IMR-90 (cell line): Measurements from ENCODE around the gene BRD4. TPM values are rescaled to one million over a fixed set of nuclear protein-coding genes. Genes with fewer than 3 reads are reported as not detected.

Source experiments
- ATAC-seq: fragments of 200-7000 bp; cut with Tn5 transposase; 2 replicates; pipeline ENCODE4 v1.9.1; 2020; ENCODE audit warnings: low read depth, mild to moderate bottlenecking, moderate library complexity
- BruUV-seq: library from RNA; stranded (reverse); fragments of 400-500 nt; replicated peaks from 2 replicates; lab custom pipeline; 2021; lab: Mats Ljungman, UMichigan
- CTCF ChIA-PET: fragments of 300-600 bp; formaldehyde crosslinking; extraction: SDS; loops from one replicate; lab custom pipeline; 2021; ENCODE audit warnings: antibody characterized with exemption; lab: Yijun Ruan, JAX
- POLR2A ChIA-PET: fragments of 300-600 bp; sonication (Branson Sonifier 250); formaldehyde crosslinking; loops from one replicate; lab custom pipeline; 2022; ENCODE audit warnings: antibody characterized with exemption; ENCODE audit not compliant: unreplicated experiment; lab: Charles Lee
- DNase-seq: peaks from one replicate; pipeline ENCODE4 v3.0.0; 2013
- H2AFZ ChIP-seq: replicated peaks from 2 replicates; pipeline ENCODE3; 2013; ENCODE audit warnings: low read length, mild to moderate bottlenecking; ENCODE audit not compliant: poor library complexity
- H2AK5ac ChIP-seq: 2 replicates; pipeline ENCODE4 v1.6.1; 2013; ENCODE audit warnings: low read depth, low read length, inconsistent platforms
- H2AK9ac ChIP-seq: replicated peaks from 2 replicates; pipeline ENCODE3; 2013; ENCODE audit warnings: mild to moderate bottlenecking, low read depth, low read length, moderate library complexity; ENCODE audit not compliant: poor library complexity
- H2BK120ac ChIP-seq: 2 replicates; pipeline ENCODE4 v1.6.1; 2013; ENCODE audit warnings: low read depth, low read length, inconsistent platforms
- H2BK15ac ChIP-seq: 3 replicates; pipeline ENCODE4 v1.6.1; 2013; ENCODE audit warnings: low read depth, low read length, inconsistent platforms
- H2BK20ac ChIP-seq: 2 replicates; pipeline ENCODE4 v1.6.1; 2013; ENCODE audit warnings: low read depth, mild to moderate bottlenecking, inconsistent platforms, low read length, moderate library complexity
- H2BK5ac ChIP-seq: 2 replicates; pipeline ENCODE4 v1.6.1; 2013; ENCODE audit warnings: mild to moderate bottlenecking, low read depth, low read length, inconsistent platforms; ENCODE audit not compliant: poor library complexity, severe bottlenecking
- H3K14ac ChIP-seq: replicated peaks from 2 replicates; pipeline ENCODE4 v1.6.1; 2013; ENCODE audit warnings: low read depth, low read length, inconsistent platforms
- H3K18ac ChIP-seq: 2 replicates; pipeline ENCODE4 v1.6.1; 2013; ENCODE audit warnings: low read depth, low read length, control low read depth
- H3K23ac ChIP-seq: 2 replicates; pipeline ENCODE4 v1.6.1; 2013; ENCODE audit warnings: low read depth, low read length, inconsistent platforms
- H3K27ac ChIP-seq: 2 replicates; pipeline ENCODE4 v1.5.1; 2013; ENCODE audit warnings: mild to moderate bottlenecking, control low read depth, low read length; ENCODE audit not compliant: insufficient read depth
- H3K27me3 ChIP-seq: 2 replicates; pipeline ENCODE4 v1.6.1; 2013; ENCODE audit warnings: low read length; ENCODE audit not compliant: control insufficient read depth, insufficient read depth
- H3K36me3 ChIP-seq: 2 replicates; pipeline ENCODE4 v1.6.1; 2013; ENCODE audit warnings: low read length, mixed read lengths; ENCODE audit not compliant: control insufficient read depth, insufficient read depth
- H3K4ac ChIP-seq: 2 replicates; pipeline ENCODE4 v1.6.1; 2013; ENCODE audit warnings: low read depth, low read length, inconsistent platforms
- H3K4me1 ChIP-seq: 2 replicates; pipeline ENCODE4 v1.6.1; 2013; ENCODE audit warnings: low read length, mixed read lengths; ENCODE audit not compliant: control insufficient read depth, insufficient read depth
- H3K4me2 ChIP-seq: 2 replicates; pipeline ENCODE4 v1.6.1; 2013; ENCODE audit warnings: low read depth, mild to moderate bottlenecking, control low read depth, low read length, moderate library complexity
- H3K4me3 ChIP-seq: 2 replicates; pipeline ENCODE4 v1.5.1; 2013; ENCODE audit warnings: low read depth, mild to moderate bottlenecking, control low read depth, low read length, moderate library complexity; ENCODE audit not compliant: insufficient read depth
- H3K56ac ChIP-seq: 2 replicates; pipeline ENCODE4 v1.6.1; 2013; ENCODE audit warnings: low read length, inconsistent platforms; ENCODE audit not compliant: insufficient read depth; ENCODE audit errors: extremely low read depth
- H3K79me1 ChIP-seq, 2 experiments: 2 replicates each; pipeline ENCODE4 v1.6.1; 2013; ENCODE audit warnings: low read length in 2 of 2, inconsistent platforms in 1 of 2, low read depth in 1 of 2
- H3K9ac ChIP-seq: 2 replicates; pipeline ENCODE4 v1.6.1; 2013; ENCODE audit warnings: low read depth, low read length, control low read depth
- H3K9me1 ChIP-seq: 2 replicates; pipeline ENCODE4 v1.6.1; 2013; ENCODE audit warnings: low read length, inconsistent platforms; ENCODE audit not compliant: insufficient read depth
- H3K9me3 ChIP-seq: 2 replicates; pipeline ENCODE4 v1.6.1; 2013; ENCODE audit warnings: low read length; ENCODE audit not compliant: control insufficient read depth, insufficient read depth
- H4K20me1 ChIP-seq: 2 replicates; pipeline ENCODE4 v1.6.1; 2013; ENCODE audit warnings: low read length, inconsistent platforms; ENCODE audit not compliant: insufficient read depth
- H4K5ac ChIP-seq: 2 replicates; pipeline ENCODE4 v1.6.1; 2013; ENCODE audit warnings: mild to moderate bottlenecking, low read depth, low read length, control low read depth
- H4K8ac ChIP-seq, 2 experiments: 2 replicates each; pipeline ENCODE4 v1.6.1; 2013; ENCODE audit warnings: low read depth in 2 of 2, low read length in 2 of 2, control low read depth in 1 of 2, inconsistent platforms in 1 of 2
- H4K91ac ChIP-seq: 2 replicates; pipeline ENCODE4 v1.6.1; 2013; ENCODE audit warnings: low read depth, low read length, inconsistent platforms; ENCODE audit not compliant: insufficient read depth
- CEBPB ChIP-seq: IDR thresholded peaks from 2 replicates; pipeline ENCODE4 v1.6.1; 2012; ENCODE audit warnings: low read depth, low read length, improper control_type of control experiment
- WGBS, 2 experiments: methylation state at CpG; one replicate each; pipeline versions ENCODE4 v1.1.5 to v1.1.7; 2013; ENCODE audit warnings: missing lambda C conversion rate in 2 of 2; ENCODE audit not compliant: insufficient read length in 1 of 2; ENCODE audit errors: extremely low coverage in 2 of 2; 5-methylcytosine and 5-hydroxymethylcytosine counted together
- dilution Hi-C: fragments of 300-500 bp; cut with HindIII; formaldehyde crosslinking; loops from one replicate; pipeline ENCODE4 v1.14.3; 2018; ENCODE audit warnings: low sequenced_read_pairs; ENCODE audit not compliant: unreplicated experiment
- in situ Hi-C: fragments of 300-500 bp; cut with MboI; formaldehyde crosslinking; loops from 3 replicates; pipeline ENCODE4 v1.14.3; 2019; ENCODE audit warnings: low sequenced_read_pairs, inconsistent platforms, mixed read lengths
- intact Hi-C: fragments of 100-400 bp; cut with micrococcal nuclease; formaldehyde crosslinking; loops from 2 replicates; pipeline ENCODE4 v1.10.0; 2022
- polyA plus RNA-seq, 3 experiments: library from polyadenylated mRNA; depleted of rRNA; stranded (reverse); fragments of >200 nt; gene quantifications; 2 replicates each; pipeline ENCODE4 v1.2.3, GENCODE V29; 2012; ENCODE audit warnings: low replicate concordance in 1 of 3
- total RNA-seq: library from RNA; depleted of rRNA; stranded (reverse); fragments of >200 nt; gene quantifications from 2 replicates; pipeline ENCODE4 v1.2.3, GENCODE V29; 2012
- TF ChIP-seq, protein P1 (sequence below): conservative IDR thresholded peaks from 2 replicates; pipeline ENCODE4 v1.5.1; 2012; ENCODE audit warnings: mild to moderate bottlenecking, low read depth, low read length, improper control_type of control experiment

BRD4 gene
- total and polyA plus RNA-seq, 2 of the 4 experiments (the other 2 are of a cell fraction), result 7.0 to 21.1 TPM

GRCh38 chr19:15315101-15315500, 17.2 kb downstream of the BRD4 start:
- dilution Hi-C loops (no loop called here), intact Hi-C loops (no loop called here), in situ Hi-C loops (no loop called here)
- H2BK20ac ChIP-seq, result no peak overlapping the region
- H4K5ac ChIP-seq, result no peak overlapping the region
- no TSS peak for BruUV-seq
- no peak overlapping the region for H4K8ac ChIP-seq
- H3K14ac ChIP-seq, result 0 out of 2 replicates have a peak overlapping the region, but pooled peaks have one; percentile 35
- no peak overlapping the region for H2AK9ac ChIP-seq
- no peak overlapping the region for H3K4me2 ChIP-seq
- H4K91ac ChIP-seq, result no peak overlapping the region
- no peak overlapping the region for H2BK120ac ChIP-seq
- peak overlapping the region; percentile 23; the same call in 1 of the 2 replicates for H3K23ac ChIP-seq
- no peaks in the 10 kb centered on the region; the same call in 1 of the 2 replicates for H3K36me3 ChIP-seq
- peaks cover 0 to 80% of the 10 kb centered on the region in 2 experiments; a peak in 2 of 4 replicates for H3K79me1 ChIP-seq
- H3K18ac ChIP-seq, result no peak overlapping the region
- H3K4me1 ChIP-seq, result peaks cover 40% of the 10 kb centered on the region
- peaks cover 100% of the 10 kb centered on the region for H4K20me1 ChIP-seq
- H2AK5ac ChIP-seq, result no peak overlapping the region
- no peaks in the 10 kb centered on the region for H3K9me3 ChIP-seq
- H2BK5ac ChIP-seq, result no peak overlapping the region
- no peaks in the 10 kb centered on the region for H3K27me3 ChIP-seq
- 94% methylated on average over 3 of the region's 6 CpGs; no CpG with 5 or more reads in 1 of the 2 experiments for WGBS, 2 experiments
- H3K4me3 ChIP-seq, result no peak overlapping the region
- H2AFZ ChIP-seq, result no peak overlapping the region
- peaks cover 53% of the 10 kb centered on the region for H3K9me1 ChIP-seq
- ChIA-PET CTCF (interaction anchor here (0.5 to 1.1 kb wide), 2 partner anchors 12 to 773 kb away, joined by 5 to 8 read pairs; no protein-coding TSS in a partner anchor), POLR2A (no interaction called here)
- no peak overlapping the region for H3K27ac ChIP-seq
- H2BK15ac ChIP-seq, result no peak overlapping the region
- DNase-seq (no peak), ATAC-seq (no peak)
- H3K4ac ChIP-seq, result 0 out of 2 replicates have a peak overlapping the region, but pooled peaks have one; percentile 8
- no peak overlapping the region for H3K9ac ChIP-seq
- no peak overlapping the region for H3K56ac ChIP-seq
- TF ChIP-seq, protein P1, sequence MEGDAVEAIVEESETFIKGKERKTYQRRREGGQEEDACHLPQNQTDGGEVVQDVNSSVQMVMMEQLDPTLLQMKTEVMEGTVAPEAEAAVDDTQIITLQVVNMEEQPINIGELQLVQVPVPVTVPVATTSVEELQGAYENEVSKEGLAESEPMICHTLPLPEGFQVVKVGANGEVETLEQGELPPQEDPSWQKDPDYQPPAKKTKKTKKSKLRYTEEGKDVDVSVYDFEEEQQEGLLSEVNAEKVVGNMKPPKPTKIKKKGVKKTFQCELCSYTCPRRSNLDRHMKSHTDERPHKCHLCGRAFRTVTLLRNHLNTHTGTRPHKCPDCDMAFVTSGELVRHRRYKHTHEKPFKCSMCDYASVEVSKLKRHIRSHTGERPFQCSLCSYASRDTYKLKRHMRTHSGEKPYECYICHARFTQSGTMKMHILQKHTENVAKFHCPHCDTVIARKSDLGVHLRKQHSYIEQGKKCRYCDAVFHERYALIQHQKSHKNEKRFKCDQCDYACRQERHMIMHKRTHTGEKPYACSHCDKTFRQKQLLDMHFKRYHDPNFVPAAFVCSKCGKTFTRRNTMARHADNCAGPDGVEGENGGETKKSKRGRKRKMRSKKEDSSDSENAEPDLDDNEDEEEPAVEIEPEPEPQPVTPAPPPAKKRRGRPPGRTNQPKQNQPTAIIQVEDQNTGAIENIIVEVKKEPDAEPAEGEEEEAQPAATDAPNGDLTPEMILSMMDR, result no peak
- 0 out of 2 replicates have a peak, but pooled peaks have one; percentile 21 for TF ChIP-seq CEBPB
